ENCODE measurements around the gene AMPD1. TPM values are rescaled to one million over a fixed set of nuclear protein-coding genes. Genes with fewer than 3 reads are reported as not detected.

The AMPD1 gene
- total and polyA plus RNA-seq, 2 donors (not counting 1 experiment from before 2014, with no cell fraction given), result 0.18 TPM; not detected in 1

- Histone ChIP-seq H3K27ac (ENCODE audit: low read length in 2 of 2) (no peak overlapping the region), H3K36me3 (replicated peaks in 1 of 2; ENCODE audit: control extremely low read depth in 1 of 2, control insufficient read depth in 1 of 2, extremely low read depth in 1 of 2, insufficient read depth in 2 of 2, low read length in 1 of 2) (peaks cover 0 to 8% of the 10 kb centered on the region in 2 experiments), H3K9ac (ENCODE audit: low read length) (no peak overlapping the region), H2AFZ (ENCODE audit: insufficient read depth, low read depth, low read length, poor library complexity, severe bottlenecking) (no peak overlapping the region), H4K20me1 (ENCODE audit: control insufficient read depth, insufficient read depth, low read length, poor library complexity, severe bottlenecking) (no peaks in the 10 kb centered on the region), H3K4me2 (replicated peaks; ENCODE audit: low read depth, low read length, poor library complexity, severe bottlenecking) (no peak overlapping the region), H3K4me1 (ENCODE audit: control insufficient read depth in 2 of 2, insufficient read depth in 2 of 2, low read length in 2 of 2) (no peaks in the 10 kb centered on the region), H3K4me3 (ENCODE audit: control extremely low read depth in 1 of 5, extremely low read depth in 1 of 5, insufficient read depth in 1 of 5, low read depth in 2 of 5, low read length in 4 of 5) (no peak overlapping the region), H3K27me3 (replicated peaks in 1 of 4; ENCODE audit: control extremely low read depth in 1 of 4, control insufficient read depth in 3 of 4, insufficient read depth in 4 of 4, low read length in 3 of 4) (no peaks in the 10 kb centered on the region), H3K79me2 (ENCODE audit: control insufficient read depth, insufficient read depth, low read length) (no peaks in the 10 kb centered on the region), H3K9me3 (ENCODE audit: control extremely low read depth in 1 of 3, control insufficient read depth in 2 of 3, insufficient read depth in 1 of 3, low read length in 2 of 3) (no peaks in the 10 kb centered on the region)
- no peak for TF ChIP-seq EZH2 (IDR thresholded peaks at IDR 0.05; ENCODE audit: borderline replicate concordance, insufficient read depth, low read depth, low read length, poor library complexity, severe bottlenecking)
- TF ChIP-seq, protein P1, sequence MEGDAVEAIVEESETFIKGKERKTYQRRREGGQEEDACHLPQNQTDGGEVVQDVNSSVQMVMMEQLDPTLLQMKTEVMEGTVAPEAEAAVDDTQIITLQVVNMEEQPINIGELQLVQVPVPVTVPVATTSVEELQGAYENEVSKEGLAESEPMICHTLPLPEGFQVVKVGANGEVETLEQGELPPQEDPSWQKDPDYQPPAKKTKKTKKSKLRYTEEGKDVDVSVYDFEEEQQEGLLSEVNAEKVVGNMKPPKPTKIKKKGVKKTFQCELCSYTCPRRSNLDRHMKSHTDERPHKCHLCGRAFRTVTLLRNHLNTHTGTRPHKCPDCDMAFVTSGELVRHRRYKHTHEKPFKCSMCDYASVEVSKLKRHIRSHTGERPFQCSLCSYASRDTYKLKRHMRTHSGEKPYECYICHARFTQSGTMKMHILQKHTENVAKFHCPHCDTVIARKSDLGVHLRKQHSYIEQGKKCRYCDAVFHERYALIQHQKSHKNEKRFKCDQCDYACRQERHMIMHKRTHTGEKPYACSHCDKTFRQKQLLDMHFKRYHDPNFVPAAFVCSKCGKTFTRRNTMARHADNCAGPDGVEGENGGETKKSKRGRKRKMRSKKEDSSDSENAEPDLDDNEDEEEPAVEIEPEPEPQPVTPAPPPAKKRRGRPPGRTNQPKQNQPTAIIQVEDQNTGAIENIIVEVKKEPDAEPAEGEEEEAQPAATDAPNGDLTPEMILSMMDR (IDR thresholded peaks at IDR 0.05), result no peak
- ChIA-PET POLR2A (no interaction called here), CTCF (no interaction called here)
- H3K4me1 Mint-ChIP-seq, result no peaks in the 10 kb centered on the region
- no CpG with 5 or more reads among the region's 2 CpGs for WGBS (ENCODE audit: insufficient coverage)
- intact Hi-C loops (cut with micrococcal nuclease), result no loop called here
- H3K27me3 Mint-ChIP-seq, result peaks cover 12% of the 10 kb centered on the region
- ATAC-seq (ENCODE audit: low read depth) (no peak), DNase-seq (no peak)
- no peak overlapping the region for H3K4me3 Mint-ChIP-seq
- no peaks in the 10 kb centered on the region for H3K9me3 Mint-ChIP-seq (ENCODE audit: insufficient read depth)
- H3K27ac Mint-ChIP-seq, result no peak overlapping the region
These were observed 6.6 kb upstream of the AMPD1 start for GRCh38 chr1:114701931-114702330.

GRCh38 chr1:114700036-114700600 lies 4.8 kb upstream of the AMPD1 start:
- H3K27me3 Mint-ChIP-seq, result peaks cover 20% of the 10 kb centered on the region
- no peaks in the 10 kb centered on the region for H3K36me3 ChIP-seq (replicated peaks in 1 of 2; ENCODE audit: control extremely low read depth in 1 of 2, control insufficient read depth in 1 of 2, extremely low read depth in 1 of 2, insufficient read depth in 2 of 2, low read length in 1 of 2)
- H3K4me2 ChIP-seq (replicated peaks; ENCODE audit: low read depth, low read length, poor library complexity, severe bottlenecking), result no peak overlapping the region
- H3K4me3 ChIP-seq (ENCODE audit: control extremely low read depth in 1 of 5, extremely low read depth in 1 of 5, insufficient read depth in 1 of 5, low read depth in 2 of 5, low read length in 4 of 5), result no peak overlapping the region
- no peak overlapping the region for H3K4me3 Mint-ChIP-seq
- no peaks in the 10 kb centered on the region for H3K4me1 ChIP-seq (ENCODE audit: control insufficient read depth in 2 of 2, insufficient read depth in 2 of 2, low read length in 2 of 2)
- H2AFZ ChIP-seq (ENCODE audit: insufficient read depth, low read depth, low read length, poor library complexity, severe bottlenecking), result no peak overlapping the region
- no peaks in the 10 kb centered on the region for H3K9me3 Mint-ChIP-seq (ENCODE audit: insufficient read depth)
- POLR2A ChIA-PET, result no interaction called here
- no peak overlapping the region for H3K27ac Mint-ChIP-seq
- no peak for DNase-seq
- no peaks in the 10 kb centered on the region for H3K4me1 Mint-ChIP-seq
- H3K9me3 ChIP-seq (ENCODE audit: control extremely low read depth in 1 of 3, control insufficient read depth in 2 of 3, insufficient read depth in 1 of 3, low read length in 2 of 3), result no peaks in the 10 kb centered on the region
- H3K27me3 ChIP-seq (replicated peaks in 1 of 4; ENCODE audit: control extremely low read depth in 1 of 4, control insufficient read depth in 3 of 4, insufficient read depth in 4 of 4, low read length in 3 of 4), result no peaks in the 10 kb centered on the region
- no peak for ATAC-seq (ENCODE audit: low read depth)
- TF ChIP-seq, protein P1 (IDR thresholded peaks at IDR 0.05), result no peak
- TF ChIP-seq EZH2 (IDR thresholded peaks at IDR 0.05; ENCODE audit: borderline replicate concordance, insufficient read depth, low read depth, low read length, poor library complexity, severe bottlenecking), result no peak
- H3K9ac ChIP-seq (ENCODE audit: low read length), result no peak overlapping the region
- intact Hi-C loops (cut with micrococcal nuclease), result no loop called here
- no peaks in the 10 kb centered on the region for H3K79me2 ChIP-seq (ENCODE audit: control insufficient read depth, insufficient read depth, low read length)
- WGBS (ENCODE audit: insufficient coverage), result 67% methylated on average over 1 of the region's 4 CpGs
- CTCF ChIA-PET, result no interaction called here
- no peak overlapping the region for H3K27ac ChIP-seq (ENCODE audit: low read length in 2 of 2)
- no peaks in the 10 kb centered on the region for H4K20me1 ChIP-seq (ENCODE audit: control insufficient read depth, insufficient read depth, low read length, poor library complexity, severe bottlenecking)

Measured in B cell (primary cell).